Adrenal gland (tissue), 5 donors: ENCODE results near the gene FNBP1.

Source experiments
- POLR2A ChIP-seq, 2 donors: fragments of 450-650 bp; IDR thresholded peaks; one replicate each; pipeline ENCODE4 v1.6.1; 2017; ENCODE audit warnings: antibody characterized with exemption in 2 of 2, mild to moderate bottlenecking in 2 of 2, moderate library complexity in 1 of 2
- TF ChIP-seq, protein P1 (sequence below), 6 experiments: fragments of 450-650 bp in 4 of 6; fragments of 200-600 bp in 2 of 6; sonication (generic) in 1 of 6; IDR thresholded peaks; 1 replicate in 5 of 6; 2 replicates in 1 of 6; pipeline versions ENCODE4 v1.5.1 to v1.8.0; 2016 to 2021; ENCODE audit warnings: antibody characterized with exemption in 6 of 6, mild to moderate bottlenecking in 2 of 6, moderate library complexity in 1 of 6
- donor health status: DM: no; HTN: no; CAD: no.

DNA sequence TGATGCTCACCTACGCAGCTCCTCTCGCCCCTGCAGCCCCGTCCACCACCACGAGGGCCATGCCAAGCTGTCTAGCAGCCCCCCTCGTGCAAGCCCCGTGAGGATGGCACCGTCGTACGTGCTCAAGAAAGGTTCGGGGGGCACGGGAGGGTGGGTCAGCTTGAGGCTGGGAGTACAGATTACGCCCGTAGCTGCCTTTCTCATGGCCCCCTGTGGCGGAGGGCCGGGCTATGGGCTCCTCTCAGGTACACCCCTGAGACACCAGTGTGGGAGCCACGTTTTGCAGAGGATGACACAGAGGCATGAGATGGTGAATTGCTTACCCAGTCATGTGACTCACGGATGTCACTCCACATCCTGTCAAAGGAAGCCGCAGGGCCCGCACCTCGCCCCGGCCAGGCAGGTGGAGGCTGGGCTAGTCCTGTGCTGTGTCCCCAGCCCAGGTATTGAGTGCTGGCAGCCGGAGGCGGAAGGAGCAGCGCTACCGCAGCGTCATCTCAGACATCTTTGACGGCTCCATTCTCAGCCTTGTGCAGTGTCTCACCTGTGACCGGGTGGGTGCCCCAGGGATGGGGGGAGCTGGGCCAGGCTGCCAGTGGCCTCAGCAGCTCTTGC is 174.0 kb downstream of the FNBP1 start:
- TF ChIP-seq, protein P1, sequence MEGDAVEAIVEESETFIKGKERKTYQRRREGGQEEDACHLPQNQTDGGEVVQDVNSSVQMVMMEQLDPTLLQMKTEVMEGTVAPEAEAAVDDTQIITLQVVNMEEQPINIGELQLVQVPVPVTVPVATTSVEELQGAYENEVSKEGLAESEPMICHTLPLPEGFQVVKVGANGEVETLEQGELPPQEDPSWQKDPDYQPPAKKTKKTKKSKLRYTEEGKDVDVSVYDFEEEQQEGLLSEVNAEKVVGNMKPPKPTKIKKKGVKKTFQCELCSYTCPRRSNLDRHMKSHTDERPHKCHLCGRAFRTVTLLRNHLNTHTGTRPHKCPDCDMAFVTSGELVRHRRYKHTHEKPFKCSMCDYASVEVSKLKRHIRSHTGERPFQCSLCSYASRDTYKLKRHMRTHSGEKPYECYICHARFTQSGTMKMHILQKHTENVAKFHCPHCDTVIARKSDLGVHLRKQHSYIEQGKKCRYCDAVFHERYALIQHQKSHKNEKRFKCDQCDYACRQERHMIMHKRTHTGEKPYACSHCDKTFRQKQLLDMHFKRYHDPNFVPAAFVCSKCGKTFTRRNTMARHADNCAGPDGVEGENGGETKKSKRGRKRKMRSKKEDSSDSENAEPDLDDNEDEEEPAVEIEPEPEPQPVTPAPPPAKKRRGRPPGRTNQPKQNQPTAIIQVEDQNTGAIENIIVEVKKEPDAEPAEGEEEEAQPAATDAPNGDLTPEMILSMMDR (IDR thresholded peaks at IDR 0.05): no peak
- TF ChIP-seq POLR2A (IDR thresholded peaks at IDR 0.05): no peak
